Upper lobe of left lung (tissue), 6 donors: ENCODE data around the gene GBE1. TPM values are rescaled to one million over a fixed set of nuclear protein-coding genes. Genes with fewer than 3 reads are reported as not detected.

Experiments used
- ATAC-seq, 2 donors: fragments of 200-7000 bp; cut with Tn5 transposase; one replicate each; pipeline ENCODE4 v1.9.1; 2022; ENCODE audit warnings: mild to moderate bottlenecking in 2 of 2, moderate library complexity in 2 of 2; ENCODE audit not compliant: low FRiP score in 2 of 2
- DNase-seq, 2 donors: peaks; one replicate each; pipeline ENCODE4 v3.0.0-alpha.2; 2019 to 2020
- H3K27ac ChIP-seq, 4 donors: fragments of 200-600 bp; sonication (generic); one replicate each; pipeline ENCODE4 v1.5.1; 2016 to 2019
- H3K27me3 ChIP-seq, 4 donors: fragments of 200-600 bp; sonication (generic); one replicate each; pipeline ENCODE4 v1.5.1; 2017 to 2019
- H3K36me3 ChIP-seq, 4 donors: fragments of 200-600 bp; sonication (generic); one replicate each; pipeline ENCODE4 v1.5.1; 2016 to 2019
- H3K4me1 ChIP-seq, 4 donors: fragments of 200-600 bp; sonication (generic); one replicate each; pipeline ENCODE4 v1.5.1; 2018 to 2019
- H3K4me3 ChIP-seq, 4 donors: fragments of 200-600 bp; sonication (generic); one replicate each; pipeline ENCODE4 v1.5.1; 2017 to 2019; ENCODE audit warnings: mild to moderate bottlenecking in 2 of 4, moderate library complexity in 1 of 4
- H3K9me3 ChIP-seq, 4 donors: fragments of 200-600 bp; sonication (generic); one replicate each; pipeline ENCODE4 v1.5.1; 2018 to 2019
- CTCF ChIP-seq, 6 experiments: fragments of 450-650 bp in 4 of 6; fragments of 200-600 bp in 2 of 6; sonication (generic) in 2 of 6; IDR thresholded peaks; one replicate each; pipeline ENCODE4 v1.5.1; 2016 to 2019; ENCODE audit warnings: antibody characterized with exemption in 6 of 6
- EP300 ChIP-seq, 4 donors: sonication (generic); formaldehyde crosslinking; IDR thresholded peaks; one replicate each; pipeline ENCODE4 v1.5.1; 2017; ENCODE audit warnings: antibody characterized with exemption in 4 of 4, control low read depth in 2 of 4
- POLR2A ChIP-seq, 4 donors: fragments of 450-650 bp; IDR thresholded peaks; one replicate each; pipeline ENCODE4 v1.5.1; 2016 to 2017; ENCODE audit warnings: antibody characterized with exemption in 4 of 4, mild to moderate bottlenecking in 2 of 4
- POLR2AphosphoS5 ChIP-seq, 2 donors: sonication (generic); formaldehyde crosslinking; IDR thresholded peaks; one replicate each; pipeline ENCODE4 v1.5.1; 2017; ENCODE audit warnings: antibody characterized with exemption in 2 of 2
- WGBS, 2 donors: methylation state at CpG; one replicate each; pipeline ENCODE4 v1.1.5; 2017 to 2018; 5-methylcytosine and 5-hydroxymethylcytosine counted together
- total RNA-seq, 6 donors: library from RNA; depleted of rRNA in 4 of 6; stranded (reverse); fragments of >200 nt in 4 of 6; gene quantifications; one replicate each; pipeline versions ENCODE4 v1.1.0 to v1.2.1, GENCODE V29; 2016 to 2021
- donor health status: DM: no; HTN: no; CAD: no; lungs with moderate emphysema.
- donor health status: DM: no; HTN: yes; CAD: no; lungs with severe emphysema.

Gene GBE1
- total RNA-seq, 6 donors from 2014 or later = 19.9 to 40.9 (median 27.5) TPM

- 94 to 96% methylated on average over 5 of the region's 5 CpGs for WGBS, 2 donors
- no peak for ATAC-seq
Measured at GRCh38 chr3:81621277-81621676, 140.2 kb downstream of the GBE1 start.

GRCh38 chr3:81620849-81621248 is 140.6 kb downstream of the GBE1 start:
- 96% methylated on average over 5 of the region's 5 CpGs for WGBS, 2 donors
- H3K4me1 ChIP-seq = no peaks in the 10 kb centered on the region
- DNase-seq (no peak), ATAC-seq (no peak)
- no peaks in the 10 kb centered on the region for H3K27me3 ChIP-seq
- H3K36me3 ChIP-seq = no peaks in the 10 kb centered on the region
- no peak for TF ChIP-seq POLR2A (IDR thresholded peaks at IDR 0.05)
- TF ChIP-seq EP300 (IDR thresholded peaks at IDR 0.05) = no peak
- TF ChIP-seq POLR2AphosphoS5 (IDR thresholded peaks at IDR 0.05) = no peak
- no peak for TF ChIP-seq CTCF (IDR thresholded peaks at IDR 0.05)
- no peak overlapping the region for H3K4me3 ChIP-seq
- no peaks in the 10 kb centered on the region for H3K9me3 ChIP-seq
- H3K27ac ChIP-seq = no peak overlapping the region

More at GRCh38 chr3:81621277-81621676, 140.2 kb downstream of the GBE1 start:
- no peak overlapping the region for H3K27ac ChIP-seq
- H3K9me3 ChIP-seq = no peaks in the 10 kb centered on the region
- H3K27me3 ChIP-seq = no peaks in the 10 kb centered on the region
- H3K36me3 ChIP-seq = no peaks in the 10 kb centered on the region
- TF ChIP-seq CTCF (IDR thresholded peaks at IDR 0.05) (no peak), POLR2AphosphoS5 (IDR thresholded peaks at IDR 0.05) (no peak), POLR2A (IDR thresholded peaks at IDR 0.05) (no peak)
- no peak overlapping the region for H3K4me3 ChIP-seq
- no peaks in the 10 kb centered on the region for H3K4me1 ChIP-seq
- DNase-seq = no peak

- no peaks in the 10 kb centered on the region for H3K27me3 ChIP-seq
- H3K27ac ChIP-seq = no peak overlapping the region
- no peak for ATAC-seq
- no peaks in the 10 kb centered on the region for H3K4me1 ChIP-seq
- H3K36me3 ChIP-seq = peaks cover 0 to 4% (median 0%) of the 10 kb centered on the region in 4 donors
- H3K9me3 ChIP-seq = no peaks in the 10 kb centered on the region
- H3K4me3 ChIP-seq = no peak overlapping the region
- DNase-seq = no peak
- 98 to 100% methylated on average over 3 of the region's 3 CpGs for WGBS, 2 donors
- no peak for TF ChIP-seq POLR2AphosphoS5 (IDR thresholded peaks at IDR 0.05)
- TF ChIP-seq CTCF (IDR thresholded peaks at IDR 0.05) = no peak
- TF ChIP-seq EP300 (IDR thresholded peaks at IDR 0.05) = no peak
- no peak for TF ChIP-seq POLR2A (IDR thresholded peaks at IDR 0.05)
Measured at GRCh38 chr3:81612768-81613167, 148.7 kb downstream of the GBE1 start.

GRCh38 chr3:81602781-81603180 is 158.7 kb downstream of the GBE1 start:
- H3K27ac ChIP-seq = no peak overlapping the region
- H3K36me3 ChIP-seq = no peaks in the 10 kb centered on the region
- no peak for ATAC-seq
- no peaks in the 10 kb centered on the region for H3K4me1 ChIP-seq
- no peaks in the 10 kb centered on the region for H3K9me3 ChIP-seq
- no peak for DNase-seq
- H3K27me3 ChIP-seq = no peaks in the 10 kb centered on the region
- TF ChIP-seq EP300 (IDR thresholded peaks at IDR 0.05) (no peak), POLR2A (IDR thresholded peaks at IDR 0.05) (no peak), POLR2AphosphoS5 (IDR thresholded peaks at IDR 0.05) (no peak)
- no peak overlapping the region for H3K4me3 ChIP-seq
- 80 to 90% methylated on average over 2 of the region's 2 CpGs for WGBS, 2 donors

GRCh38 chr3:81601707-81602305 is 159.6 kb downstream of the GBE1 start:
- TF ChIP-seq POLR2A (IDR thresholded peaks at IDR 0.05) (no peak), EP300 (IDR thresholded peaks at IDR 0.05) (no peak), POLR2AphosphoS5 (IDR thresholded peaks at IDR 0.05) (no peak), CTCF (IDR thresholded peaks at IDR 0.05) (no peak)
- Histone ChIP-seq H3K36me3 (no peaks in the 10 kb centered on the region), H3K27ac (no peak overlapping the region), H3K27me3 (no peaks in the 10 kb centered on the region), H3K4me1 (no peaks in the 10 kb centered on the region), H3K4me3 (no peak overlapping the region), H3K9me3 (no peaks in the 10 kb centered on the region)
- ATAC-seq (no peak), DNase-seq (no peak)
- 69 to 77% methylated on average over 2 of the region's 2 CpGs for WGBS, 2 donors
